Measurements from ENCODE around the gene FRMD3.

GRCh38 chr9:83196946-83197345, 341.3 kb downstream of the FRMD3 start:
- TF ChIP-seq CTCF (IDR thresholded peaks at IDR 0.05; ENCODE audit: poor library complexity, severe bottlenecking) (no peak), RAD21 (conservative IDR thresholded peaks at IDR 0.05) (no peak)

Measured in neural cell (in vitro differentiated cells).